Transverse colon (tissue), 4 donors: ENCODE data around the gene HS3ST4. TPM values are rescaled to one million over a fixed set of nuclear protein-coding genes. Genes with fewer than 3 reads are reported as not detected.

Source experiments
- DNase-seq: peaks from one replicate; pipeline ENCODE4 v3.0.0-alpha.2; 2019
- H3K27ac ChIP-seq, 4 donors: fragments of 200-600 bp; sonication (generic); 2 replicates each; pipeline ENCODE4 v1.5.1; 2016 to 2018; ENCODE audit warnings: inconsistent platforms in 4 of 4
- H3K27me3 ChIP-seq: fragments of 200-600 bp; sonication (generic); 2 replicates; pipeline ENCODE4 v1.5.1; 2017; ENCODE audit warnings: inconsistent platforms
- H3K36me3 ChIP-seq, 4 donors: fragments of 200-600 bp; sonication (generic); 2 replicates each; pipeline ENCODE4 v1.5.1; 2017 to 2019; ENCODE audit warnings: inconsistent platforms in 4 of 4
- H3K4me1 ChIP-seq, 4 donors: fragments of 200-600 bp; sonication (generic); 2 replicates each; pipeline ENCODE4 v1.5.1; 2017 to 2020; ENCODE audit warnings: inconsistent platforms in 4 of 4
- H3K4me3 ChIP-seq, 4 donors: fragments of 200-600 bp; sonication (generic); 1 replicate in 1 of 4; 2 replicates in 3 of 4; pipeline versions ENCODE4 v1.5.1 to v1.6.1; 2017 to 2019; ENCODE audit warnings: inconsistent platforms in 4 of 4
- H3K9me3 ChIP-seq, 2 donors: fragments of 200-600 bp; sonication (generic); 2 replicates each; pipeline ENCODE4 v1.5.1; 2017 to 2019; ENCODE audit warnings: inconsistent platforms in 2 of 2
- EP300 ChIP-seq: sonication (generic); formaldehyde crosslinking; IDR thresholded peaks from one replicate; pipeline ENCODE4 v1.6.1; 2017; ENCODE audit warnings: antibody characterized with exemption, low read depth
- POLR2A ChIP-seq: fragments of 450-650 bp; IDR thresholded peaks from one replicate; pipeline ENCODE4 v1.6.1; 2016; ENCODE audit warnings: antibody characterized with exemption, mild to moderate bottlenecking, moderate library complexity
- POLR2AphosphoS5 ChIP-seq, 3 donors: sonication (generic); formaldehyde crosslinking; IDR thresholded peaks; one replicate each; pipeline ENCODE4 v1.6.1; 2016; ENCODE audit warnings: antibody characterized with exemption in 3 of 3
- WGBS, 2 donors: methylation state at CpG; one replicate each; pipeline ENCODE4 v1.1.5; 2018; ENCODE audit warnings: low coverage in 1 of 2; 5-methylcytosine and 5-hydroxymethylcytosine counted together
- in situ Hi-C, 4 donors: fragments of 200-750 bp; cut with MboI; loops; one replicate each; pipeline versions ENCODE4 v1.15.0 to v1.15.1; 2017; ENCODE audit warnings: low sequenced_read_pairs in 3 of 4, low pct_ligation_motif_present in 1 of 4, low pct_unique_long_range_greater_than_20kb in 1 of 4
- intact Hi-C: fragments of 100-400 bp; cut with DNase I; formaldehyde crosslinking; loops from one replicate; pipeline ENCODE4 v1.15.1; 2023; ENCODE audit warnings: low total_unique reads
- total RNA-seq, 4 donors: library from RNA; depleted of rRNA; stranded (reverse); fragments of >200 nt; gene quantifications; one replicate each; pipeline ENCODE4 v1.1.0, GENCODE V29; 2016
- TF ChIP-seq, protein P1 (sequence below), 5 experiments: fragments of 200-600 bp in 3 of 5; fragments of 450-650 bp in 2 of 5; sonication (generic) in 3 of 5; IDR thresholded peaks; 1 replicate in 2 of 5; 2 replicates in 3 of 5; pipeline ENCODE4 v1.5.1; 2016 to 2017; ENCODE audit warnings: antibody characterized with exemption in 5 of 5, inconsistent platforms in 3 of 5, mild to moderate bottlenecking in 2 of 5, moderate library complexity in 1 of 5

Gene HS3ST4
- total RNA-seq, 4 donors from 2014 or later = not detected

- Histone ChIP-seq H3K27ac (no peak overlapping the region), H3K36me3 (no peaks in the 10 kb centered on the region), H3K9me3 (no peaks in the 10 kb centered on the region), H3K4me1 (no peaks in the 10 kb centered on the region), H3K27me3 (no peaks in the 10 kb centered on the region), H3K4me3 (no peak overlapping the region)
- DNase-seq = no peak
- WGBS, 2 donors = 10 to 17% methylated on average over 3 to 5 of the region's 5 CpGs
- intact Hi-C loops (no loop called here), in situ Hi-C loops (no loop called here)
- TF ChIP-seq POLR2A (no peak), POLR2AphosphoS5 (IDR thresholded peaks at IDR 0.05) (no peak), EP300 (no peak)
- TF ChIP-seq, protein P1, sequence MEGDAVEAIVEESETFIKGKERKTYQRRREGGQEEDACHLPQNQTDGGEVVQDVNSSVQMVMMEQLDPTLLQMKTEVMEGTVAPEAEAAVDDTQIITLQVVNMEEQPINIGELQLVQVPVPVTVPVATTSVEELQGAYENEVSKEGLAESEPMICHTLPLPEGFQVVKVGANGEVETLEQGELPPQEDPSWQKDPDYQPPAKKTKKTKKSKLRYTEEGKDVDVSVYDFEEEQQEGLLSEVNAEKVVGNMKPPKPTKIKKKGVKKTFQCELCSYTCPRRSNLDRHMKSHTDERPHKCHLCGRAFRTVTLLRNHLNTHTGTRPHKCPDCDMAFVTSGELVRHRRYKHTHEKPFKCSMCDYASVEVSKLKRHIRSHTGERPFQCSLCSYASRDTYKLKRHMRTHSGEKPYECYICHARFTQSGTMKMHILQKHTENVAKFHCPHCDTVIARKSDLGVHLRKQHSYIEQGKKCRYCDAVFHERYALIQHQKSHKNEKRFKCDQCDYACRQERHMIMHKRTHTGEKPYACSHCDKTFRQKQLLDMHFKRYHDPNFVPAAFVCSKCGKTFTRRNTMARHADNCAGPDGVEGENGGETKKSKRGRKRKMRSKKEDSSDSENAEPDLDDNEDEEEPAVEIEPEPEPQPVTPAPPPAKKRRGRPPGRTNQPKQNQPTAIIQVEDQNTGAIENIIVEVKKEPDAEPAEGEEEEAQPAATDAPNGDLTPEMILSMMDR (IDR thresholded peaks at IDR 0.05) = no peak
Measured at GRCh38 chr16:26133416-26134093, 441.8 kb downstream of the HS3ST4 start.

DNA sequence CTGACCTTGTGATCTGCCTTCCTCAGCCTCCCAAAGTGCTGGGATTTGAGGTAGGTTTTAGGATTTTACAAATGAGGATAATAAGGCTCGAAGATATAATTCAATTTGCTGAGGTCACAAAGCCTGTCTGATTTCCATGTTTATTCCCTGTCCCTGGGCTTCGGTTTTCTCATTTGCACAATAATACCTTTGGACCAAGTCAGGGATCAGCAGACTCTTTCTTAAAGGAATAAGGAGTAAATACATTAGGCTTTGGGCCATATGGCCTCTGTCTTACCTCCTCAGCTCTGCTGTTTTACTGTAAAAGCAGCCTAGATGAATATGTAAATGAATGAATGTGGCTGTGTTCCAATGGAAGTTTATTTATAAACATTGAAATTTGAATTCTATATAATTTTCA, 442.8 kb downstream of the HS3ST4 start:
- H3K27me3 ChIP-seq = no peaks in the 10 kb centered on the region
- intact Hi-C loops = no loop called here
- no peak for DNase-seq
- H3K4me1 ChIP-seq = no peaks in the 10 kb centered on the region
- H3K36me3 ChIP-seq = no peaks in the 10 kb centered on the region
- 67 to 69% methylated on average over 2 of the region's 2 CpGs for WGBS, 2 donors
- H3K9me3 ChIP-seq = no peaks in the 10 kb centered on the region
- H3K4me3 ChIP-seq = no peak overlapping the region
- in situ Hi-C loops = no loop called here
- no peak overlapping the region for H3K27ac ChIP-seq
- TF ChIP-seq EP300 = no peak
- no peak for TF ChIP-seq POLR2AphosphoS5 (IDR thresholded peaks at IDR 0.05)
- no peak for TF ChIP-seq POLR2A
- TF ChIP-seq, protein P1 (IDR thresholded peaks at IDR 0.05) = no peak

DNA sequence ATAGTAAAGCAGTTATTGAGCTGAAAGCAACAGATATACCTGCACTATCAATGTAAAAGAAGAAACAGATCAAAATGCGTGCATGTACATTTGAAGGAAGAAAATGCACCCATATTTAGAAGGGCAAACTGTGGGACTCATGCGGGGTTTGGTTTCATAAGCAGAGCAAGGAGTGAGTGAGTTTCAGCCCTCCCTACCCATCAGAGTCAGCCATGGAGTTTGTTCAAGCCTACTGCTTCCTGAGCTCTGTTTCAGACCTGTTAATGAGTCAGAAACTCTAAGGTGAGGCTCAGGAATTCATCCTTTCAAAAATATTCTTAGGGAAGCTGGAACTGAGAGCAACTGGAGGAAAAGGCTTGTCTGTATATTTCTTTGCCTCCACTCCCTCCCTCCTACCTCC, 446.2 kb downstream of the HS3ST4 start:
- in situ Hi-C loops = no loop called here

GRCh38 chr16:26139091-26139490, 447.3 kb downstream of the HS3ST4 start:
- intact Hi-C loops (no loop called here), in situ Hi-C loops (no loop called here)
- 71 to 74% methylated on average over 6 to 7 of the region's 7 CpGs for WGBS, 2 donors
- no peak overlapping the region for H3K27ac ChIP-seq
- H3K4me1 ChIP-seq = no peaks in the 10 kb centered on the region
- TF ChIP-seq, protein P1 (IDR thresholded peaks at IDR 0.05) = no peak
- no peak for TF ChIP-seq POLR2AphosphoS5 (IDR thresholded peaks at IDR 0.05)
- no peak for TF ChIP-seq EP300
- no peak for TF ChIP-seq POLR2A
- no peaks in the 10 kb centered on the region for H3K36me3 ChIP-seq
- H3K9me3 ChIP-seq = no peaks in the 10 kb centered on the region
- no peak for DNase-seq
- no peak overlapping the region for H3K4me3 ChIP-seq
- no peaks in the 10 kb centered on the region for H3K27me3 ChIP-seq

More for the DNA sequence above, 446.2 kb downstream of the HS3ST4 start:
- intact Hi-C loops = no loop called here
- H3K36me3 ChIP-seq = no peaks in the 10 kb centered on the region
- no peak for DNase-seq
- no peaks in the 10 kb centered on the region for H3K9me3 ChIP-seq
- TF ChIP-seq POLR2A (no peak), EP300 (no peak), POLR2AphosphoS5 (IDR thresholded peaks at IDR 0.05) (no peak)
- TF ChIP-seq, protein P1 (IDR thresholded peaks at IDR 0.05) = no peak
- H3K4me3 ChIP-seq = no peak overlapping the region
- no peaks in the 10 kb centered on the region for H3K27me3 ChIP-seq
- H3K4me1 ChIP-seq = no peaks in the 10 kb centered on the region
- WGBS, 2 donors = 82 to 100% methylated on average over 1 to 2 of the region's 2 CpGs
- H3K27ac ChIP-seq = no peak overlapping the region
